RWPE2 (cell line): ENCODE data around the gene ABCA8.

Source experiments
- ATAC-seq: fragments of 200-7000 bp; cut with Tn5 transposase; 3 replicates; pipeline ENCODE4 v1.9.1; 2021; ENCODE audit warnings: low read depth
- DNase-seq: peaks from one replicate; pipeline ENCODE4 v3.0.0-alpha.2; 2020; ENCODE audit warnings: low spot score
- H3K27ac ChIP-seq: fragments of 450-650 bp; 2 replicates; pipeline ENCODE4 v1.5.1; 2017; ENCODE audit warnings: mild to moderate bottlenecking; ENCODE audit not compliant: poor library complexity, severe bottlenecking
- H3K27me3 ChIP-seq: fragments of 250-450 bp; sonication (Bioruptor Pico); 2 replicates; pipeline ENCODE4 v1.5.1; 2021; ENCODE audit warnings: mild to moderate bottlenecking, moderate library complexity; ENCODE audit not compliant: insufficient read depth, poor library complexity, severe bottlenecking
- H3K36me3 ChIP-seq: fragments of 250-450 bp; sonication (Bioruptor Pico); 2 replicates; pipeline ENCODE4 v1.5.1; 2020; ENCODE audit warnings: low read depth, mild to moderate bottlenecking, moderate library complexity
- H3K4me1 ChIP-seq: fragments of 250-450 bp; sonication (Bioruptor Pico); 2 replicates; pipeline ENCODE4 v1.5.1; 2021; ENCODE audit warnings: mild to moderate bottlenecking, moderate library complexity; ENCODE audit not compliant: insufficient read depth, poor library complexity, severe bottlenecking
- H3K4me3 ChIP-seq: fragments of 250-450 bp; sonication (Bioruptor Pico); 2 replicates; pipeline ENCODE4 v1.5.1; 2021; ENCODE audit warnings: mild to moderate bottlenecking, moderate library complexity; ENCODE audit not compliant: severe bottlenecking
- H3K9me3 ChIP-seq: fragments of 250-450 bp; sonication (Bioruptor Pico); 2 replicates; pipeline ENCODE4 v1.5.1; 2021; ENCODE audit warnings: mild to moderate bottlenecking, moderate library complexity; ENCODE audit not compliant: severe bottlenecking
- TF ChIP-seq, protein P1 (sequence below): fragments of 450-650 bp; IDR thresholded peaks from one replicate; pipeline ENCODE4 v1.5.1; 2017; ENCODE audit warnings: mild to moderate bottlenecking, moderate library complexity; ENCODE audit not compliant: poor library complexity, severe bottlenecking

ABCA8 gene

DNA sequence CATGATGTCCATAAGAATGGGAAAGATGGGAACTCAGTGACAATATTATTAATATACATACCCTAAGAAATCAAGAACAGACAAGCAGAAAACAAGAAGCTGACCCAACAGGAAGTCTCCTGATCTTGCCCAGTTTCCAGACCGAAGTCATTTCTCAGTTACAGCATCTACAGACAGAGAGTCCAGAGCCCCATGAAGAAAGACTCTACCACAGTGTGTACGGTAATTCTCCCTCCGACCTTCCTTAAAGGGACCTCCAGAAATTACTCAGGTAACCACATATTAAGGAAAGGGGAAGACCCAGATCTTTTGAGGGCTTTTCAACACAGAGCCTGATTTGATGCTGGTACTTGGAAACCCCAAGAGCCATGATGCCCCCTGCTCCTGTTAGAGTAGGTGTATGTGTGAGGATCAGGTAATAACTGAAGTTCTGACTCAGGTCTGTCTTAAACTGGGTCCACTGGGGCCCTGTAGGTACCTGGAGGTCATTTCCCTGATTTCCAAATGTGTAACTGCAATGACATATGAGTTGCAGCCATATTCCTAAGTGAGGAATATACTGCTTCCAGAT is 132.4 kb downstream of the ABCA8 start:
- ATAC-seq = no peak
- H3K4me1 ChIP-seq = peaks cover 19% of the 10 kb centered on the region
- no peaks in the 10 kb centered on the region for H3K36me3 ChIP-seq
- peak overlapping the region; percentile 53 for H3K27ac ChIP-seq
- TF ChIP-seq, protein P1, sequence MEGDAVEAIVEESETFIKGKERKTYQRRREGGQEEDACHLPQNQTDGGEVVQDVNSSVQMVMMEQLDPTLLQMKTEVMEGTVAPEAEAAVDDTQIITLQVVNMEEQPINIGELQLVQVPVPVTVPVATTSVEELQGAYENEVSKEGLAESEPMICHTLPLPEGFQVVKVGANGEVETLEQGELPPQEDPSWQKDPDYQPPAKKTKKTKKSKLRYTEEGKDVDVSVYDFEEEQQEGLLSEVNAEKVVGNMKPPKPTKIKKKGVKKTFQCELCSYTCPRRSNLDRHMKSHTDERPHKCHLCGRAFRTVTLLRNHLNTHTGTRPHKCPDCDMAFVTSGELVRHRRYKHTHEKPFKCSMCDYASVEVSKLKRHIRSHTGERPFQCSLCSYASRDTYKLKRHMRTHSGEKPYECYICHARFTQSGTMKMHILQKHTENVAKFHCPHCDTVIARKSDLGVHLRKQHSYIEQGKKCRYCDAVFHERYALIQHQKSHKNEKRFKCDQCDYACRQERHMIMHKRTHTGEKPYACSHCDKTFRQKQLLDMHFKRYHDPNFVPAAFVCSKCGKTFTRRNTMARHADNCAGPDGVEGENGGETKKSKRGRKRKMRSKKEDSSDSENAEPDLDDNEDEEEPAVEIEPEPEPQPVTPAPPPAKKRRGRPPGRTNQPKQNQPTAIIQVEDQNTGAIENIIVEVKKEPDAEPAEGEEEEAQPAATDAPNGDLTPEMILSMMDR = no peak
- DNase-seq = no peak
- no peak overlapping the region for H3K4me3 ChIP-seq
- no peaks in the 10 kb centered on the region for H3K9me3 ChIP-seq
- no peaks in the 10 kb centered on the region for H3K27me3 ChIP-seq

DNA sequence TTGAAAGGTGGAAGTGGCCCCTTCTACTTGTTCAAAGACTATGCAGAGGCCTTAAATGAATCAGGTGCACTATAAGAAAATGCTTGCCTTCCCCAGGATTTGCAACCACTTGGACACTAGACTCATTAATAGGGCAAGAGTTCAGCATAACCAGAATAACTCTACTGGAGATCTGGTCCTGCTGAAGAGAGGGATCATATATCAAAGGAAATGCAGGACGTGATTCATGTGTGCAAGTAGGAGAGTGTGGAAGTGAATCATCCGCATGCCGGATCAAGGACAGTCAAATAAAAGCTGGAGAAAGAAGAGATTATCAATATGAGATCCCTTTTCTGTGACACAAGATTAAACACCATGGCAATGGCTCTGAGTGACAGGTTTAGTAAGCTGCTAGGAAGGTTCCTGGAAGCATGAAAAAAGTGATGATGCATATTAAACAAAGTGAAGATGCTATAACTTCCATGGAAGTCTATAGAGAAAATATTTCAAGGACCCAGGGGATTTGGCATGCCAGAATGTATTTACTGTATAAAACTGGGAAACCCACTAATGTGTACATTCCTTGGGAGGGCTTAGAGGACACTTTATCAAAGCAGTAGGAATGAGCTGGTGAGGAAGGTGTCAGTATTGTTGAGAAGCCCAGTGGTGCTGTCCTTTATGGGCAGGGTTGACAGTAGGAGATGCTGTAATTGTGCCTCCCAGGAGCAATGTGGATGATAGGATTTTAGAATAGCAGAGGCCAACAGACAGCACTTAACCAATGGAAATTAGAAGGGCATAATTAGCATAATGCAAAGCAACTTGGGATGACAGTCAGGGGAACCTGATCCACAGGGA is 133.1 kb downstream of the ABCA8 start:
- TF ChIP-seq, protein P1 = no peak
- Histone ChIP-seq H3K36me3 (no peaks in the 10 kb centered on the region), H3K4me3 (no peak overlapping the region), H3K27ac (peak overlapping the region; percentile 53), H3K9me3 (no peaks in the 10 kb centered on the region), H3K27me3 (no peaks in the 10 kb centered on the region), H3K4me1 (peaks cover 19% of the 10 kb centered on the region)
- DNase-seq (peak; percentile 71), ATAC-seq (peak; percentile 99)

DNA sequence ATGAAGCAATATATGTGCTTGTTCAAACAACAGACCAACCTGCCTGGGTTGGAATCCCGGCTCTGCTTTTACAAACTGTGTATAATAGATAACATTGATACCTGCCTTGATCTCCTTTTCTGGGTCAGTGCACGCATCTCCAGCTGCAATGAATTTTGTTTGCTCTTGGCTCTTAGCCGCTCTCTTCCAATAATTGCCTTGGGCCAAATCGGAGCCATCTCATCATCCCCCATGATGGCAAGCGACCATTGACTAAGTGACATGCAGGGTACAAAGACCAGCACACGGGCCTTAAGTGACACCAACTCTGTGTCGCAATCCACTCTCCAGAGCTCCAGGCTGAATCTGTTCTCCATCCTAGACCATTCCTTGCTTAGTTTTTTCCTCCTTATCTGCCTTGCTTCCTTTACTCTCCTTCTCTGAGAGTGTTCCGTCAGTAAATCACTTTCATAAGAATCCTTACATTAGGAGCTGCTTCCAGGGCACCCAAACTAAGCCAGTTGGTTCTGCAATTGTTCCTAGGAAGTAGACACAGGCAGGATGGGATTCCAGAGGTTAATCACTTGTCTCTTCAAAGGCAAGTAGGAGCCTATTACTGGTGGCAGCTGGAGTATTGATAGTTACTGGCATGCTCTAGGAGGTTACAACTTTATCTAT is 134.2 kb downstream of the ABCA8 start:
- ATAC-seq (no peak), DNase-seq (no peak)
- Histone ChIP-seq H3K27ac (peak overlapping the region; percentile 53), H3K4me3 (no peak overlapping the region), H3K36me3 (no peaks in the 10 kb centered on the region), H3K9me3 (no peaks in the 10 kb centered on the region), H3K27me3 (no peaks in the 10 kb centered on the region), H3K4me1 (peaks cover 19% of the 10 kb centered on the region)
- TF ChIP-seq, protein P1 = no peak

DNA sequence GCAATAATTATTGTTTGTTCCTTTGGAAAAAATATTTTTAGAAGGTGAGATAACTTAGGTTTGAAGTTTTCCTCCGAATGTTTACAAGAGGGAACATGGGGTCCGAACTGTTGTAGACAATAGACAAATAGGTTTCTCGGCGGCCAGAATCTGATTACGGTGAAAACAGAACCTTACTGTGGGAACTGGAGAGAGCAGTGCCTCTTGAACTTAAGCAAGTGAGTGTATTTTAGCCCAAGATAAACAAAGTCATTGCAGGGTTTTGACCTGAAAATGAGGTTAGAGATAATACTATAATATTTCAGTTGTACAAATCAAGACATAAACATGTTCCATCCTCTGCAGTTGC is 134.7 kb downstream of the ABCA8 start:
- Histone ChIP-seq H3K27me3 (no peaks in the 10 kb centered on the region), H3K36me3 (no peaks in the 10 kb centered on the region), H3K4me1 (peaks cover 19% of the 10 kb centered on the region), H3K9me3 (no peaks in the 10 kb centered on the region), H3K4me3 (no peak overlapping the region), H3K27ac (no peak overlapping the region)
- DNase-seq = no peak
- ATAC-seq = no peak
- TF ChIP-seq, protein P1 = no peak
